Measurements from ENCODE around the gene GPT2. TPM values are rescaled to one million over a fixed set of nuclear protein-coding genes. Genes with fewer than 3 reads are reported as not detected.
A peak's percentile ranks its signal among the peaks of the same experiment; 100 is the strongest.

GPT2 gene
- total RNA-seq, result 12.9 and 13.5 TPM in 2 replicates

- Mint-ChIP-seq H3K4me3 (ENCODE audit: low read depth) (peak within 1 kb of the TSS; percentile 84), H3K4me1 (ENCODE audit: low read depth) (peaks cover 12% of the 10 kb centered on the region), H3K27me3 (ENCODE audit: low read depth) (peaks cover 21% of the 10 kb centered on the region), H3K27ac (peak within 1 kb of the TSS; percentile 77), H3K36me3 (ENCODE audit: low read depth) (peaks cover 3% of the 10 kb centered on the region), H3K9me3 (no peaks in the 10 kb centered on the region)
- DNase-seq (ENCODE audit: low spot score), result peak; percentile 80
- intact Hi-C loops (cut with micrococcal nuclease), result loop anchor here (1.0 to 5.0 kb wide), 4 partner anchors 21 to 195 kb away; partner anchors contain the start of genes C16orf87, ORC6 and VPS35
Observed at GRCh38 chr16:46883690-46884512, at the start of gene GPT2. GPT2 (plus strand) TSS chr16:46884362; CDS start chr16:46884716, 354 bp downstream.

GRCh38 chr16:46836534-46837530 lies 47.3 kb upstream of the GPT2 start:
- intact Hi-C loops (cut with micrococcal nuclease), result no loop called here
- peaks cover 13% of the 10 kb centered on the region for H3K27me3 Mint-ChIP-seq (ENCODE audit: low read depth)

GRCh38 chr16:46839986-46840443 lies 44.1 kb upstream of the GPT2 start:
- Mint-ChIP-seq H3K9me3 (peaks cover 6% of the 10 kb centered on the region), H3K4me1 (ENCODE audit: low read depth) (peaks cover 3% of the 10 kb centered on the region), H3K36me3 (ENCODE audit: low read depth) (no peaks in the 10 kb centered on the region), H3K27ac (no peak overlapping the region), H3K4me3 (ENCODE audit: low read depth) (no peak overlapping the region), H3K27me3 (ENCODE audit: low read depth) (peaks cover 7% of the 10 kb centered on the region)
- intact Hi-C loops (cut with micrococcal nuclease), result no loop called here
- DNase-seq (ENCODE audit: low spot score), result no peak

More at GRCh38 chr16:46836534-46837530, 47.3 kb upstream of the GPT2 start:
- Mint-ChIP-seq H3K4me1 (ENCODE audit: low read depth) (peaks cover 3% of the 10 kb centered on the region), H3K27ac (no peak overlapping the region), H3K4me3 (ENCODE audit: low read depth) (no peak overlapping the region), H3K9me3 (no peaks in the 10 kb centered on the region), H3K36me3 (ENCODE audit: low read depth) (no peaks in the 10 kb centered on the region)
- no peak for DNase-seq (ENCODE audit: low spot score)

- H3K4me1 Mint-ChIP-seq (ENCODE audit: low read depth), result no peaks in the 10 kb centered on the region
- no peak overlapping the region for H3K27ac Mint-ChIP-seq
- peaks cover 6% of the 10 kb centered on the region for H3K27me3 Mint-ChIP-seq (ENCODE audit: low read depth)
- intact Hi-C loops (cut with micrococcal nuclease), result no loop called here
- H3K9me3 Mint-ChIP-seq, result peaks cover 6% of the 10 kb centered on the region
- no peak overlapping the region for H3K4me3 Mint-ChIP-seq (ENCODE audit: low read depth)
- no peaks in the 10 kb centered on the region for H3K36me3 Mint-ChIP-seq (ENCODE audit: low read depth)
- DNase-seq (ENCODE audit: low spot score), result no peak
Observed at GRCh38 chr16:46842192-46842895, 41.8 kb upstream of the GPT2 start.

GRCh38 chr16:46843898-46844642 lies 40.1 kb upstream of the GPT2 start:
- H3K27me3 Mint-ChIP-seq (ENCODE audit: low read depth), result peaks cover 4% of the 10 kb centered on the region
- DNase-seq (ENCODE audit: low spot score), result no peak
- peaks cover 6% of the 10 kb centered on the region for H3K9me3 Mint-ChIP-seq
- no peaks in the 10 kb centered on the region for H3K4me1 Mint-ChIP-seq (ENCODE audit: low read depth)
- H3K36me3 Mint-ChIP-seq (ENCODE audit: low read depth), result no peaks in the 10 kb centered on the region
- intact Hi-C loops (cut with micrococcal nuclease), result no loop called here
- no peak overlapping the region for H3K27ac Mint-ChIP-seq
- no peak overlapping the region for H3K4me3 Mint-ChIP-seq (ENCODE audit: low read depth)

- no peak for DNase-seq (ENCODE audit: low spot score)
- peaks cover 6% of the 10 kb centered on the region for H3K9me3 Mint-ChIP-seq
- H3K4me1 Mint-ChIP-seq (ENCODE audit: low read depth), result no peaks in the 10 kb centered on the region
- no peak overlapping the region for H3K4me3 Mint-ChIP-seq (ENCODE audit: low read depth)
- intact Hi-C loops (cut with micrococcal nuclease), result no loop called here
- peaks cover 4% of the 10 kb centered on the region for H3K27me3 Mint-ChIP-seq (ENCODE audit: low read depth)
- no peaks in the 10 kb centered on the region for H3K36me3 Mint-ChIP-seq (ENCODE audit: low read depth)
- H3K27ac Mint-ChIP-seq, result no peak overlapping the region
Observed at GRCh38 chr16:46844771-46845170, 39.4 kb upstream of the GPT2 start.

- intact Hi-C loops (cut with micrococcal nuclease), result no loop called here
- Mint-ChIP-seq H3K36me3 (ENCODE audit: low read depth) (no peaks in the 10 kb centered on the region), H3K4me3 (ENCODE audit: low read depth) (no peak overlapping the region)
Observed at GRCh38 chr16:46845952-46846351, 38.2 kb upstream of the GPT2 start.

GRCh38 chr16:46848768-46849764 lies 35.1 kb upstream of the GPT2 start:
- H3K4me3 Mint-ChIP-seq (ENCODE audit: low read depth), result no peak overlapping the region
- H3K9me3 Mint-ChIP-seq, result no peaks in the 10 kb centered on the region
- no peaks in the 10 kb centered on the region for H3K4me1 Mint-ChIP-seq (ENCODE audit: low read depth)
- no peak for DNase-seq (ENCODE audit: low spot score)
- H3K27me3 Mint-ChIP-seq (ENCODE audit: low read depth), result peaks cover 2% of the 10 kb centered on the region
- H3K36me3 Mint-ChIP-seq (ENCODE audit: low read depth), result no peaks in the 10 kb centered on the region
- intact Hi-C loops (cut with micrococcal nuclease), result no loop called here
- H3K27ac Mint-ChIP-seq, result no peak overlapping the region

More at GRCh38 chr16:46845952-46846351, 38.2 kb upstream of the GPT2 start:
- Mint-ChIP-seq H3K4me1 (ENCODE audit: low read depth) (no peaks in the 10 kb centered on the region), H3K27me3 (ENCODE audit: low read depth) (peaks cover 4% of the 10 kb centered on the region), H3K27ac (no peak overlapping the region), H3K9me3 (peaks cover 6% of the 10 kb centered on the region)
- no peak for DNase-seq (ENCODE audit: low spot score)

GRCh38 chr16:46850619-46851555 lies 33.3 kb upstream of the GPT2 start:
- Mint-ChIP-seq H3K36me3 (ENCODE audit: low read depth) (no peaks in the 10 kb centered on the region), H3K27ac (no peak overlapping the region), H3K27me3 (ENCODE audit: low read depth) (peaks cover 2% of the 10 kb centered on the region), H3K4me3 (ENCODE audit: low read depth) (no peak overlapping the region), H3K4me1 (ENCODE audit: low read depth) (no peaks in the 10 kb centered on the region), H3K9me3 (no peaks in the 10 kb centered on the region)
- intact Hi-C loops (cut with micrococcal nuclease), result no loop called here
- DNase-seq (ENCODE audit: low spot score), result no peak

- H3K9me3 Mint-ChIP-seq, result no peaks in the 10 kb centered on the region
- no peak for DNase-seq (ENCODE audit: low spot score)
- H3K4me3 Mint-ChIP-seq (ENCODE audit: low read depth), result no peak overlapping the region
- H3K4me1 Mint-ChIP-seq (ENCODE audit: low read depth), result no peaks in the 10 kb centered on the region
- H3K36me3 Mint-ChIP-seq (ENCODE audit: low read depth), result no peaks in the 10 kb centered on the region
- H3K27me3 Mint-ChIP-seq (ENCODE audit: low read depth), result peaks cover 2% of the 10 kb centered on the region
- intact Hi-C loops (cut with micrococcal nuclease), result no loop called here
- no peak overlapping the region for H3K27ac Mint-ChIP-seq
Observed at GRCh38 chr16:46852130-46852529, 32.0 kb upstream of the GPT2 start.
